ENCODE data around the gene CEMIP.

CEMIP gene

GRCh38 chr15:80777826-80778620 is 1.1 kb upstream of the CEMIP start:
- peaks cover 39% of the 10 kb centered on the region for H3K27me3 ChIP-seq
- no peaks in the 10 kb centered on the region for H3K36me3 ChIP-seq
- DNase-seq, result no peak
- H3K4me3 ChIP-seq (ENCODE audit: low read depth, low read length), result no peak overlapping the region
- TF ChIP-seq CTCF (IDR thresholded peaks at IDR 0.05; ENCODE audit: low read depth, low read length), result no peak
- no peaks in the 10 kb centered on the region for H3K4me1 ChIP-seq
- H3K9me3 ChIP-seq, result no peaks in the 10 kb centered on the region

DNA sequence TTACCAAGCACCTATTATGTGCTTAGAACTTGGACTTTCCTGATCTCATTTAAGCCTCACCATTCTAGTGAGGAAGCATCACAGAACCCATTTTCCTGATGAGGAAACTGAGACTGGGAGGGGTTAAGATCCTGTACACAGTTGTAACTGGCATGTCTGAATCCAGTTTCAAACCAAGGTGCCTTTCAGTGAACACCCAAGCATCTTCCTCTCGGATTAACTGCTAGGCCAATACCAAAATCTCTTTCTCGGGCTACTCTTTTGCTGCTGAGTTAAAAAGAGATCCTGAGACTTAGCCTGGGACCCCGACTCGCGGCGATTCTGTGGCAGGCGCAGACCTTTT is 578 bp upstream of the CEMIP start:
- no peak for TF ChIP-seq CTCF (IDR thresholded peaks at IDR 0.05; ENCODE audit: low read depth, low read length)
- H3K4me1 ChIP-seq, result no peaks in the 10 kb centered on the region
- no peak for DNase-seq
- H3K36me3 ChIP-seq, result no peaks in the 10 kb centered on the region
- no peak overlapping the region for H3K4me3 ChIP-seq (ENCODE audit: low read depth, low read length)
- H3K27me3 ChIP-seq, result peaks cover 39% of the 10 kb centered on the region
- H3K9me3 ChIP-seq, result no peaks in the 10 kb centered on the region

DNA sequence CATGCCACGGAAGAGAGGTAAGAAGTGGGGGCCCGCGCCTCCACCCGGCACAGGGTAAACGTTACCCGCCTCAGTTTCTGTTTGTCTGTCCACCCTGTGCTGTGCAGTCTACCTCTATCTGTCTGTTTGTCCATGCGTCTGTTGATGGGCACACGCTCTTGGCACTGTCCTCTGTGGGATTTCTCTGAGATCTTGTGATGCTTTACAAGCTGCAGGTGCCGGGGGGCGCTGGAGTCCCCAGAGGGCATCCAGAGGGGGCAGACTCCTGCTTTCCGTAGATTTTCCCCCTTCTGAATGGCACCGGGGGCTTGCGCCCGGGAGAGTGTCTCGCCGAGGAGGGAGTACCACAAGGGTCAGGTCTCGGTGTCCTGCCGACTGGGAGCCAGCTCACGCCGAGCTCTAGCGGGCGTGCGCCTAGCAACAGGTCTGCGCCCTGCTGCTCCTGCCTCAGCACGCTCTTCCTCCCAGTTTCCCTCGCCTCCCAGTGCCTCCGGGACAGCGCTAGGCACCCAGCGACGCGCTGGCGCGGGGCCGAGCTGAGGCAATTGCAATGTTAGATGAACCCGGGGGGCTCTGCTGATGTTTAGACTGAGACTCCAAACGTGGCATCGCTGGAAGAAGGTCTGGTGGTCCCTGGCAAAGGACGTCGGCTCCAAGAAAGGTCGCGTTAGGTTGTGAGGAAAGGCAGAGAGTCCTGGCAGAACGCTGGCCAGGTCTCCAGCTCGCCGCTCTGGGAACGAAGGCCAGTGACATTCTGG is 667 bp downstream of the CEMIP start:
- no peak for TF ChIP-seq CTCF (IDR thresholded peaks at IDR 0.05; ENCODE audit: low read depth, low read length)
- peaks cover 39% of the 10 kb centered on the region for H3K27me3 ChIP-seq
- no peaks in the 10 kb centered on the region for H3K4me1 ChIP-seq
- H3K9me3 ChIP-seq, result no peaks in the 10 kb centered on the region
- H3K4me3 ChIP-seq (ENCODE audit: low read depth, low read length), result peak overlapping the region; percentile 45
- no peaks in the 10 kb centered on the region for H3K36me3 ChIP-seq
- peak; percentile 33 for DNase-seq

DNA sequence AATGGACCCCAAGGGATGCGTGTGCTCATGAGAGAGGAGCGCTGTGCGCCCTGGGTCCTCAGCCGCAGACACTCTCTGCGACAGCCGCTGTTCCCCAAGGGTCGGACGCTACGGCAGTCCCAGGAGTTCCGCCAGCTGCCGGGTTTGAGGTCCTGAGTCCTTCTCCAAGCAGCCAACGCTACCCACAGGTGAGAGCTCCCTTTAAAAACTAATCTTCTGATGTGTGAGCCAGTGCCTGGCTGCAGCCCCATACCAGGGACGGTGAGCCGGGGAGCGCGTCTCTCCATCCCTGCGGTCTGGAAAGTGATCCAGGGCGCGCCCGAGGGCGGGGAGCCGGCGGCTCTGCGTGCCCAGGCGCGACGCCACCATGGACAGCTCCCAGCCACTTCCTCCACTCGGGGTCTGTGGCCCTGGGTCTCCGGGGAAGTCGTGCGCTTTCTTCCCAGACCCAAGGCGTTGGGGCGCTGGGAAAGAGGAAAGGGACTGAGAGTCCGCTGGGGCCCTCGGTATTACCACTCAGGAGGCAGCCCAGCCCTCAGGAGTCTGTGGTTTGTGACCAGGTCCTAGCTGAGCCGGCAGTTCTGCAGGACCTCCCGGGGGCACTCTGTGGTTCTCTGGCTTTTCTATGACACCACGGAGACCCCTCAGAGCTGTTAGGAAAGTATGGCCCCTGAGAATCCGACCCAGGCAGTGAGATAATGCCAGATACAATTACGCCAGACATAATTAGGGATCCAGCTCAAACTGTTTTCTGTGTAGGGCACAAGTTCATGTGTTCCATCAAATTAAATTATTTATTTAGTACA is 1.4 kb downstream of the CEMIP start:
- Histone ChIP-seq H3K4me3 (ENCODE audit: low read depth, low read length) (no peak overlapping the region), H3K9me3 (no peaks in the 10 kb centered on the region), H3K36me3 (no peaks in the 10 kb centered on the region), H3K27me3 (peaks cover 39% of the 10 kb centered on the region), H3K4me1 (no peaks in the 10 kb centered on the region)
- DNase-seq, result peak; percentile 24
- TF ChIP-seq CTCF (IDR thresholded peaks at IDR 0.05; ENCODE audit: low read depth, low read length), result no peak

DNA sequence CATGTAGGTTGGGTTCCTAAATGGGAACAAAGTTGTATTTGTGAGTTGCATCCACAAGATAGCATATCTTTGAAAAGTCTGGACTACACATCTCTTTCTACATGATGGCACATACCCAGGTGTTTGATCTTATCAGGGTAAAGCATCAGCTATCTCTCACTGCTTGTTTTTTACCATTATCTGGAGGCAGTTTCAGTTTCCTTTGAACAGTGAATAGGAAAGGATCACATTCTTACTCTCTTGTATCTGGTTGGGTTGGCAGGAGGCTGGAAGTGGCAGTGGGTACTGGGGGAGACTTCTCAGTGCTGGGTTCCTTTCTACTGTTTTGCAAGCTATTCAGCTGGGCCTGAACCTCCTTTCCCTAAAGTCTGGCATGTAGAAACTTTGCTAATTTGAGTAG is 4.1 kb downstream of the CEMIP start:
- H3K27me3 ChIP-seq, result peaks cover 39% of the 10 kb centered on the region
- TF ChIP-seq CTCF (IDR thresholded peaks at IDR 0.05; ENCODE audit: low read depth, low read length), result no peak
- no peaks in the 10 kb centered on the region for H3K4me1 ChIP-seq
- no peaks in the 10 kb centered on the region for H3K36me3 ChIP-seq
- no peak for DNase-seq
- H3K4me3 ChIP-seq (ENCODE audit: low read depth, low read length), result no peak overlapping the region
- no peaks in the 10 kb centered on the region for H3K9me3 ChIP-seq
